Eye (tissue), 1 donor: ENCODE measurements around the gene TMEM218.
"Not testable (repeated sequence)": the region's sequence is repeated elsewhere in the genome, so short reads cannot be mapped to it uniquely, and the experiment has no call there.

Source experiments
- DNase-seq: peaks from one replicate; pipeline ENCODE4 v3.0.0-alpha.2; 2015

The TMEM218 gene

DNA sequence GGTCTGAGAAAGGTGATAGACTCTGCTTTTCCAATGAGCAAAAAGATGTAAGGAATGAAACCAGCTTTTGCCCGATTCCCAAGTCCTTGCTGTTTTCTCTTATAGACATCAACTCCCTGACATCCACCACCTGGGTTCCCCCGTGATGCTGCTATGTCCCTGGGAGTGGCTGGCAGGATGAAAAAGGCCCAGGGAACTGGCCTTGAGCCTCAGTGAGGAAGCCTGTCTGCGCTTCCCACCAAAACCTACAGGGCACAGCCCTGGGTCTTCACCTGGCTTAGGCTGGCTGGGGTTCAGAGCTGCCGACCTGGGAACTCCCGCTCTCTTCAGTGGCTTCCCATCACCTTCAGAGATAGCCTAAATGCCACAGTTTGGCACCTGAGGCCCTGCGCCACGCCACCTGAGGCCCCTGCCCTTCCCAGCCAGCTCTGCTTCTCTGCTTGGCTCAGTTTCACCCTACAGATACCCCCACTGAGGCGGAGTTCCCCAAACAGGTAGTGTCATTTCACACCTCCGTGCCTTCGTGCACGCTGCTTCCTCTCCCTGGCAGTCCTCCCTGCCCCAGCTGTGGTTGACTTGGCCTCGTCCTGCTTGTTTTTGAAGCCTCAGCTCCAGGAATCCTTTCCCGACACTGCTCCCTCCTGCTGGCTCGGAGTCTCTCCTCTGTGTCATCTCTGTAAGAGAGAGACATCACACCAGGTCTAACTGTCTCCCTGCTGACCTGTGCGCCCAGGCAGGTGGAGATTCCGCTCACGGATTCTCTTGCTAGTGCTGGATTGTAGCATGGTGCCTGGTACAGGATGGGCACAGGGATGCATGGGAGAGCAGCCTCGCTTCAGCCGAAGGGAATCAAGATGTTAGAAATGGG, 37.6 kb downstream of the TMEM218 start:
- no peak for DNase-seq

DNA sequence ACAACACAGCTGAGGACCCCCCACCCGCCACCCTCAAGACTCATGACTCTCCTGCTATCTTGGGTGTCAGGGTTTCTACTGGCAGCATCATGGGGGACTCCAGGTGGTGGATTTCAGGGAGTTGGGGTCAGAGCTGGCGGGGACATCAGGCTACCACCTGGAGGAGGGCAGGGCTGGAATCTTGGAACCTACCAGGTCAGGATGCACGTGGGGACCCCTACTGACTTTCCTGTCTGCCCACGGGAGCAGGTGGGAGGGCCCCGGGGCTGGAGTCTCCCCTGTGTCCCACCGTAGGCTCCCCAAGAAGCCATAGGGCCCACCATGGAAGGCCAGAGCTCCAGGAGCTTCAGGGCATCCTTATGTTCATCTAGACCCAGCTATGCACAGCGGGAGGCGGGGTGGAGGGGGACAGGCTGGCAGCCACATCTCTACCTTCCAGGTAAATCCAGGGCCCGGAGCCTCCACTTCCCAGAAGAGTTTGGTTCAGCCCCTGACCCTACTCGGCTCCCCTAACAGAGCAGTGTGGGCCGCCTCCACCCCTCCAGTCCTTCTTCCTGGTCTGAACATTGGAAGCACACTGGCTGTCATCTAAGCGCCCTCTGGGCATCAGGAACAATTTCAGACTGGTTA, 38.4 kb downstream of the TMEM218 start:
- DNase-seq: no peak

DNA sequence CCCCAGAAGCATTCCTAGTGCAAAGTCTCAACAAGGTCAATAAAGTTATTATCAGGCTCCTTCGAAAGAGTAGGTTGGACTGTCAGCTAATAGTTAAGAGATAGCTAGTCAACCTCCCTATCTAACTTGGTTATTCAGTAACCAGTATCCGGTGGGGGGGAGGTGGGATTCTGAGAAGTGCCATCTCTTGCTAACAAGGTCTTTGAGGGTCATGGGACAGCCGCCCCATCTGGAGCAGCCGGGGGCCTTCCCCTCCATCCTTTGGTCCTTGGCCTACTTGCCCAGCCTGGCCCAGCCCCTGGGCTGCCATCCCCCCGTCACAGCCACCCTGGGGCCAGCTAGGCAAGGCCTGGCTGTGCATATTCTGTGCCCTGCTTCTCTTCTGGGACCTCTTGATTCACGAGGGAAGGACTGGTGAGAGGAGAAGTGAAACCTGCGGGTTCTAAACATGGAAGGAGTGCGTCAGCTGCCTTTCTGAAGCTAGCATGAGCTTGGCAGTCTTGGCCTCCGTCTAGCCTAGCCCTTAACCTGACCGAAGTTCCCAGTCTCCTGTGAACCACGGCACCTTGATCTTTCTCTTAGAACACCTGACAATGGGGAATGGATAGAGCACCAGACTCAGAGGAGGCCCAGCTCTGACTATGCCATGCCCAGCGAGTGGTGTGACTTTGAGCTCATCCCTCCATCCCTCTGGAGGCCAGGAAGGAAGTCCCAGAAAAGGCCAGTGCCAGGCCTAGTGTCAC, 39.0 kb downstream of the TMEM218 start:
- DNase-seq: no peak

DNA sequence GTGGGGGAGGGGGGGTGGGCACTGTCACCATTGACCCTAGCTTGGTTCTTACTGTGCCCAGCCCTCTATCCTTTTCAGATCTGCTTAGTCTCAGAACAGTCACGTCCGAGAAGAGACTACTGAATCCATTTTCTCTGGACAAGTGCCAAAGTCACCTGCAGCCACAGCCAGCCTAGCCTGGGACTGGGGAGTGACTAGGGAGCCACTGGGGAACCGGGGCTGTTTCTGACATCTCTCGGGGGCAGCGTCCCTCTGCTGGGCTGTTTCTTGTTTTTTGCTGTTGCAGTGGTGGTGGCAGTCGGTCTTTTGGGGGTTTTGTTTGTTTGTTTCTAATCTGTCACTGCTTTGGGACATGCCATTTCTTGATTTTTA, 39.6 kb downstream of the TMEM218 start:
- DNase-seq: no peak

DNA sequence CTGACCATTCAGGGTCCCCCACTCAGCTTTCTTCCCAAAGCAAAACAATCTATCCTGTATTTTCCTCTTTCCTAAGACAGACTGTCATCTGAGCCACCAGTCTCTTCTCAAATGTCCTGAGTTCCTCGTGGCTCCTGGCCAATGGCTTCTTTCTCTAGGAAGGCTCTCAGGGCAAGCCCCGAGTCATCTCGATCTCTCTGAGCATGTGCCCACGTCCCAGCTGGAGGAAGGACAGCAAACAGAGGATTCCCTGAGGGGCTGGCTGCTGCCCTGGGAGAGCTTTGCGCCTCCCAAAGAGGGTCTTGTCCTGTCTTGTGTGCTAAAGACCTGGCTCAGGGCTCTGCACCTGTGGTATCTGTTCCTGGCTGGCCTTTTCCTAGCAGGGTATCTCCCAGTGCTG, 40.0 kb downstream of the TMEM218 start:
- no peak for DNase-seq

DNA sequence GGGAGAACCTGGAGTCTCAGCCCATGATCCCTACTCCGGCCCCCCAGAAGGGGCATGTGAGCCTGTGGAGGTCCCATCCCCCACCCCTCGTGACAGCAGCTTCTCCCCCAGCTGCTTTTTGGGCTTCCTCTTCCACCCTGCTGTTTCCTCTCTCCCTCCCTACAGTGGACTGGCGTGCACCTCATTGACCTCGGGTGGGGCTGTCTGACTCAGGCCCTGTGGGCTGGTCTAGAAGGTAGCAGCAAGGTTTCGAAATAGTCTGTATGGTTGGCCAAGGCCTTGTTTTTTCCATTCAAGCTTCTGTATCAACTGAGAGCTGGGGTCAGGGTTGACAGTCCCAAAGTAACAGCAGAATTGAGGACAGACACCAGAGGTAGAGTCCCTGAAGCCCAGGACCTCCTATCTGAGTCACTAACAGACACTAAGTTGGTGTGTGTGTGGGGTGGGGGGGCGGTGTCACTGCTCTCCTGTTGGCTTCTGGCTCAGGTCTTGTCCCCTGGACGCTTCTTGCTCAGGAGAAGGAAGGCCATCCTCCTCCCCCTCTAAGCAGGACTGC, 40.6 kb downstream of the TMEM218 start:
- no peak for DNase-seq

DNA sequence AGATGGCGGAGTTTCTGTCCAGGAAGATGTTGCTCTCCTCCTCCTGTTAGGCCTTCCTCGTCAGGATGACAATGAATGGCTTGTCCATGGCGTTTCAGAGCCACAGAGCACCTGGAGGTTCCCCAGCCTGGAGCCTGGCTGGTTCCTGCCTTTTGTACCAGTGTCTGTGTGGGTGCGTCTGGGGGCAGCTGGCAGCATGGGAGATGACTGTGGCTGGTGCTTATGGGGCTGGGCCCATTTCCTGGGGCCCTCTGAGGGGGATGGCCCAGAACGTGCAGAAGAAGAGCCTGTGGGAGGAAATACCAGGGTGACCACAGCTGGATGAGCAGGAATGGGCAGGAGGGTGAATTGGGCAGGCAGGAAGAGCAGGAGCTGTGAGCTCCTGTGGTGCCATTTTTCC, 41.6 kb downstream of the TMEM218 start:
- no peak for DNase-seq

DNA sequence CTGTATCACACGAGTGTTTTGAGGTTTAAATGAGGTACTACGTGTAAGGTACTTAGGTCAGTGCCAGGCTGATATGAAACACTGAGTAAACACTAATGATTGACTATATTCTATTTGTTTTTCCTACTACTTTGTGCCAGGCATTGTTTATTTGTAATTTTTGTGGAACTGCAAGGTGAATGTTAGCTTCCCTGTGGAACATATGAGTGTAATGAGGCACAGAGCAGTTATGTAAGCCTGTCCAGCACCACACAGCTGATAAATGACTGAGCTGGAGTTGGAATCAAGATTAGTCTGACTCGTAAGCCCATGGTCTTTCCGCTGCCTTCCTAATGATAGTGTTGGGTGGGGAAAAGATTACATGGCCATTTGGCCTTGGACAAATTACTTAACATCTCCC, 42.4 kb downstream of the TMEM218 start:
- DNase-seq: no peak

DNA sequence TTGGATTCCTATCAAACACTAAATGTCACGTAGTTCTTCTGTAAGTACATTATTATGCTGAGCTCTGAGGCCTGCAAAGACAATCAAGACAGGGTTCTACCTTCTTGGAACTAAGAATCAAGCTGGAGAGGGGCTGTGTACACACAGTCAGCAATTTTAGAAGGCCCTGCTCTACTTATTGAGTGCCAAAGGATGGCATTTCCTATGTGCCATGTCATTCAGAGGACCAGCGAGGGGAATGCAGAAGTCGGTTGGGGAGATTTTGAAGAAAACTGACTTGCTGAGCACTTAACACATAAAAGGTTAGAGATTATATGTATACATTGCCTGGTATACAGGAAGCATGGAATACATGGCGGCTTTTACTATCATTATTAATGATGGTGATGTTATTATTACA, 43.1 kb downstream of the TMEM218 start:
- no peak for DNase-seq

DNA sequence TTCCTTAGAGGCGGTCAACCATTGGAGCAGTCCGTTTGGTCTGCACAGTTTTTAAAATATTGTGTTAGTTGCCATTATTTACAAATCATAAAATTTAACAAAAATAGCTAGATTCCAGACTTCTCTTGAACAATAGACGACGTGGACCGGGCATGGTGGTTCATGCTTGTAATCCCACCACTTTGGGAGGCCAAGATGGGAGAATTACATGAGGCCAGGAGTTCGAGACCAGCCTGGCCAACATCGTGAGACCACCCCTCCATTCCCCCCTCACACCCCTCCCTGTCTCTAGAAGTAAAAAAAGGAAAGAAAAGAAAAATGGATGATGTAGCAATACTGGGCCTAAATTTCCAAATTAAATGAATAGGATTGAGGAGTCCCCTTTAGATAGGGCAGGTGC, 47.4 kb downstream of the TMEM218 start:
- no peak for DNase-seq

DNA sequence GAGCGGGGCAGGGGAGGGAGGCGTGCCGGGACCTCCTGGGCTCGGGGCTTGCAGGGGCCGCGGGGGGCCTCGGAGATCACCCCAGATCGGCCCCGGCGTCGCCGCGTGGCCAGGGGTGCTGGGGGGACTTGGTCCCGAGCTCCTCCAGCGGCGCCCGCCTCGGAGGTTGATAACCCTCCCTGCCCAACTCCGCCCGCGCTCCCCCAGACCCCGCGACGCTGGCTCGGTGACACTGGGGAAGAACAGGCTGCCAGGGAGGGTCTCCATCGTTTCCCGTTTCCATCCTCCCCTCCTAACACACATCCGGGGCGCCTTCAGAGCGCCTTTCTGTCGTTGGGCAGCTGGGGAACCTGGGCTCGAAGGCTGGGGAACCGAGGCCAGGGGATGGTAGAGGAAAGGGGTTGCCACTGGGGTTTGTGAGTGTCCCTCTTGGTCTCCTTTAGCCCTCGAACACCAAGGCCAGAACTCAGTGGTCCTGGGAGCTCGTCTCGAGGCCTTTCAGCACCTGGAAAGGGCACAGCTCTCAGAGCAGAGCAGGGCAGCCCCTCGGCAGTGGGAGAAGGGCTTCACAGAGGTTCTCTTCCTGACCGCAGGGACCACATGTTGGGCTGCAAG, 47.9 kb downstream of the TMEM218 start:
- peak; percentile 42 for DNase-seq

DNA sequence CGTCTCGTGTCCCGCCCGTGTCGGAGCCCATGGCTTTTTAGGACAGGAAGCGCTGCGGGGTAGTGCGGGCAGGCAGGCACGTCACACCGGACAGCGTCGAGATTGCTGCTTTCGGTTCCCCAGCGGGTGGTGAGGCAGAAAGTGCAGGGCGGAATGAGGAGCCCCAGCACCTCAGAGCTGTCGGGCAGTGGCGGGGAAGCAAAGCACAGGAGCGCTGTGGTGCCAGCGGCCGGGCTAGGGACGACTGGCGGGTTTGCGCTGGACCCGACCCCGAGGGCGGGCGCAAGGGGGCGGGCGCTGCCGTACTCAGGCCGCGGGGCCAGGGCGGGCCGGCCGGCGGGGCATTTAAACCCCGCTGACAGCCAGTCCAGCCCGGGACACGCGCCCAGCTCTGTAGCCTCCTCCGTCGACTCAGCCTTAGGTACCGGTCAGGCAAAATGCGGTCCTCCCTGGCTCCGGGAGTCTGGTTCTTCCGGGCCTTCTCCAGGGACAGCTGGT, 48.4 kb downstream of the TMEM218 start, which contains the start of gene SLC37A2:
SLC37A2 (plus strand) TSS at position 375 of the 498 bp plus-strand sequence; CDS start at position 438, 63 bp downstream.
- peak; percentile 79 for DNase-seq

DNA sequence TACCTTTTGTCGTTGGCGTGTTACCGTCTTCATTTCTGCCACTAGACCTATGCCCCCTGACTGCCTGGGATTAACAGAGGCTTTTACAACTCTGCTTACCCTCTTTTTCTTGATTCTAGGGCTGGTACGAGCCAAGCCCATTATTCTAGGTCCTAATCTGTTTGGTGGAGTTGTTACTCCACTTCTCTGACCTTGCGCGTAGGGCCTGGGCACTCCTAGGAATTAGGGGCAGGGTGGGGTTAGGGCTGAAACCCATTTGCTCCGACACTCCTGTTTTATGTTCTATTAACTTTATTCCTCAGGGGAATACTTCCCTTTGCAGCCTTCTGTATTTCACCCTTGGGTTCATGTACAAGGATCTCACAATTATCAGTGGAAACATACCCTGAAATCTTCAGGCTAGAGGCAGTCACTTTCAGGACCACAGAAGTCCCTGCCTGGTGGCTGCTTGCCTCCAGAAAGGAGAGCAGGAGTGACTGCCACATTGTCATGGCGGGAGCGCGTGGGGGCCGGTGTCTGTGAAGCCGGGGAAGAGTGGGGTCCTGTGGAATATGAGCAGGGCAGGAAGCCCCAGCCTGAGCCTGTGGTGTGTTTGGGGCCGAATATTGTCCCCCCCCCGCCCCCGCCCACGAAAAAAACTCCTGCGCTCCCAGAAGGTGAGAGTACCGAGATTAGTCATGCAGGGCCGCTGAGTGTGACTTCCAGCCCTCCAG, 49.1 kb downstream of the TMEM218 start:
- no peak for DNase-seq

DNA sequence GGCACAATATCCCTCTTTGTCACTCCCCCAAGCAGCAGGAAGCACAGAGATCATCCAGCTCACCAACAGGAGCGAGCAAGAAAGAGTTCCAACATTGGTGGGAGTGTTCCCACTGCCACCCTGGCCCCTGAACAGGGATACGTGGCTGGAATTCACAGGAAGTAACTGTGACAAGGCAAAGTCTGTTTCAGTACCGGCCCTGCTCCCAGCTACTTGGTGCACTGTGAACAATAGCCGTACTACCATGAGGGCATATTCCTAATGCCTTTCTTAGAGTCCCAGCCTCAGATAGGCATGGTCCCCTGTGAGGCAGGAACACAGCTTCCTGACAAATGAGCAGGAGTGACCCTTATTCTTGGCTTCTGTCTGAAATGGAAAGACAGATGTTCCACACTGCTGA, 50.1 kb downstream of the TMEM218 start:
- DNase-seq: no peak

DNA sequence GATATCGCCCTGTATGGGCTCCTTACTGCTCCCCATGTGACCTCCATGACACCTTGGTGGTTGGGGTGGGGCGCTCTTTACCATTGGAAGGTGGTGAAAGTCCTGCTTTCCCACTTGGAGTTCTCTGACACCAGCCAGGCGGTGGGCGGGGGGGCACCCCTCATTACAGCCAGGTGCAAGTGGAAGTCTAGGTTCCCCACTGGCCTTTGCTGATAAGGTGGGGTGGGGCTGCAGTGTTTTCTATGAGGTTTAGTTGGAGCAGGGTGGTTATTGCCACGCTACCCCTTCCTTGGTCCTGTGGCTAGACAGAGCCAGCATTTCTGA, 53.8 kb downstream of the TMEM218 start:
- no peak for DNase-seq

DNA sequence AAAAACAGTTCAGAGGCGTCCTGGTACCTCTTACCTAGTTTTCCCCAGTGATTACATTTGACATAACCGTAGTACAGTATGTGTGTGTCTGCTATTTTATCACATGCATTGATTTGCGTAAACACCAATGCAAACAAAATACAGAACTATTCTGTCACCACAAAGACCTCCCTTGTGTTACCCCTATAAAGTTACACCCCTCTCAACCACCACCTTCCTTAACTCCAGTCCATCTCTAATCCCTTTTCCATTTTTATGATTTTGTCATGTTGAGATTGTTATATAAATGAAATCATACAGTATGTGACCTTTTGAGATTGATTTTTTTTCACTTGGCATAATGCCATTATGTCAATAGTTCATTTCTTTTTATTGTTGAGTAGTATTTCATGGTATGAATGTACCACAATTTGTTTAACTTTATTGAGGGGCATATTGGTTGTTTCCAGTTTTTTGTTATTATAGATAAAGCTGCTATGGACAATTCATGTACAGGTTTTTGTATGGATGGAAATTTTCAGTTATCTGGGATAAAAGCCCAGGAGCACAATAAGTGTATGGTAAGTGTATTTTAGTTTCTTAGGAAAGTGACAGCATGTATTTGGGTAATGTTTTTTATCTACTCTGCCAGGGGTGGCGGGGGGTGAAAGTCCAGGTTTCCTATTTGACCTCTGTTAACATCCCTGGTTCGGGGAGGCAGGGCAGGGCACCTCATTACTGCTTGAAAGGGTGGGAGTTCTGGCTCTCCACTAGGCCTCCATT, 54.3 kb downstream of the TMEM218 start:
- no peak for DNase-seq

DNA sequence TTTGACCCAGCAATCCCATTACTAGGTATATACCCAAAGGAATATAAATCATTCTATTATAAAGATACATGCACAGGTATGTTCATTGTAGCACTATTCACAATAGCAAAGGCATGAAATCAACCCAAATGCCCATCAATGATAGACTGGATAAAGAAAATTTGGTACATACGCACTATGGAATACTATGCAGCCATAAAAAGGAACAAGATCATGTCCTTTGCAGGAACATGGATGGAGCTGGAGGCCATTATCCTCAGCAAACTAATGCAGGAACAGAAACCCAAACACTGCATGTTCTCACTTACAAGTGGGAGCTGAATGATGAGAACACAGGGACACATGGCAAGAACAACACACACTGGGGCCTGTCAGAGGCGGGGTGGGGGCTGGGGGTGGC, 55.3 kb downstream of the TMEM218 start:
- not testable (repeated sequence) for DNase-seq

DNA sequence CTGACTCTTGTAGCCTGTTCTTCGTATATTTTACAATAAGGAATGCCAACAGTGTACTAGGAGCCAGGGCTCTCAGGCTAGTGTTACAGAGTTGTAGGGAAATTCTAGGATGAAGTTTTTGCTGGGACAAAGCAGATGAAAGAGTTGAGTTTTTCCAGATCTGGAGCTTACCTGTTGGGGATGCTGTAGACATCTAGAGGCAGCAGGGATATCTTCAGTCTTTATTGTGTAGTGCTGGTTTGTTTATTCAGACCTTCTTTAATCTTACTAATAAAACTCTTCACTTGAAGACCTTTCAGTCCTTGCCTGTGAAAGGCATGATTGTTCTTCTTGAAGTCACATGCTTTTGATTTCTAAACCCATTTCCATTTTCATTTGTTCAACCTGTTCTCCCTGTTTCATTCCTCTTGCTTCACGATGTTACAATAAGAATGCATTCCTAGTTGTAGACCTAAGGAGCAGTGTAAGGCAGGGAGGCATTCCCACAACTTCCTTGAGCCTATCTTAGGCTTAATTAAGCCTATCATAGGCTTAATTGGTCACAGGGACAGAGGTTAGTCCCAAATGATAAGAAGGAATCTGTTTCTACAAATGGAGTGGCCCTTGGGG, 56.2 kb downstream of the TMEM218 start:
- DNase-seq: no peak

DNA sequence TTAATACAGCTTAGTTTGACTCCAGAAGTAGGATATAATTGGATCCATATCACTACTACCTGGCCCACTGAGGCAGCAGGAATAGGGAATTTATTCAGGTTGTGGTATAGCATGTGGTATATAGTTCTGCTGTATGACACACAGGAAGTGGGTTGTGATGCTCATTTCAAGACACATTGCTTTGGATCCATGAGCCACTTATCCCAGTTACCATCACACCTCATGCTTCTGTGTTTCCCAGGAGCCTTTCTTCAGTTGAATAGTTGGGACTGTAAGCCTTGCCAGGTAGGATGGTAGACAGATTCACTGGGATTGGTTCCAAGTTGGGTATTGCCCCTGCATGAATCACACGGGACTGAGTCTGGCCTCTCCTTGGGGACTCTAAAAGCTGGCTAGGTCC, 58.3 kb downstream of the TMEM218 start:
- DNase-seq: no peak

DNA sequence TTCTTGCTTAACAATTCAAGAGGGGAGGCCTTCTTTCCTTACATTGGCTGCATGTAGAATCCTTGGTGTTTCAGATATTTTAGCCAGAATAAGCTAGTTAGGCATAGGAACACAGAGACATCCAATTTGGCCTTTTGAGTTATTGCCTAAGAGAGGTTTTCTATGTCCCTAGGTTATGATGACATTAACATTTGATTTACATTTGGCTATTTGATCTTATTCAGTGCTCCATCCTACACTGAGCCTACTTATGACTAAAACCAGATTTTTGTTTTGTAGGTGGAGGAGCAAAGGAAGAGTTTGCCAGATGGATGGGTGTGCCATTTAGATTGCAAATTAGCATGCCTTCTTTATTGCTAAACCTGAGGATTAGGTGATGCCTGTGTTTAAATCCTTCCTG, 59.4 kb downstream of the TMEM218 start:
- DNase-seq: no peak

DNA sequence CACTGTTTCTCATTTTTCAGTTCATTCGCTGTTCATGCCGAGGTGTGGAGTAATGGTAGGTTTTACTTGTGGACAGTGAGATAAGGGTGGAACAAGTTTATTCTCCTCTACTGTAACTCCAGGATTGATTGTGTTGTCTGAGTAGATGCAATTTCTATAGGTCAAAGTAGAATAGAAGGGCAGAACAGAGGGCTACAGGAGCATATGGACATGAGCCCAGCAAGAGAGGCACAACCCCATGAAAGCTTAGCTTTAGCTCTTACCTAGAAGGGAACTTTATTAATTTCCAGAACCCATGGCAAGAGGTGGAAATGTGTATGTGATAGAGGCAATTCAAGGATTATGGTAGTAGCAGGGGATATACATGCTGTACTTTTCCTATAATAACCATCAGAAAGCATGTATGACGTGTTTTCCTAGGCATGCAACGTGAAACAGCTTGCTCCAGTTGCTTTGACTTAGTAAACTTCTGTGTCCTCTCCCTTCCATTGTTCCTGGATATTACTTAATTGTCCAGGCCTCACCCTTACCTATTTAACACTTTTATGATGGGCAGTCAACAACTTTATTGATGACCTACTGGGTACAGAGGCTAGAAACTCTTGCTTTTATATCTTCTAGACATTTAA, 62.1 kb downstream of the TMEM218 start:
- DNase-seq: no peak
